ENCODE measurements around the gene ZNF253. TPM values are rescaled to one million over a fixed set of nuclear protein-coding genes. Genes with fewer than 3 reads are reported as not detected.
"Not testable (repeated sequence)": the region's sequence is repeated elsewhere in the genome, so short reads cannot be mapped to it uniquely, and the experiment has no call there.

The ZNF253 gene
- total and polyA plus RNA-seq, 4 donors, result 1.7 to 3.7 (median 2.8) TPM

GRCh38 chr19:19860756-19861390 lies 4.8 kb upstream of the ZNF253 start (continued):
- no peak for TF ChIP-seq REST (IDR thresholded peaks at IDR 0.05)
- no peak for TF ChIP-seq RXRA (IDR thresholded peaks at IDR 0.05)
- TF ChIP-seq RAD21 (IDR thresholded peaks at IDR 0.05), result no peak
- no peak for TF ChIP-seq FOXA1 (IDR thresholded peaks at IDR 0.05)
- TF ChIP-seq SP1 (IDR thresholded peaks at IDR 0.05), result no peak
- no peak for TF ChIP-seq YY1 (IDR thresholded peaks at IDR 0.05)
- no peak for TF ChIP-seq NR2F2 (IDR thresholded peaks at IDR 0.05)

GRCh38 chr19:19866611-19867248 lies 1.0 kb downstream of the ZNF253 start:
- 8% methylated on average over 23 of the region's 23 CpGs for WGBS
- Histone ChIP-seq H3K4me1 (ENCODE audit: control insufficient read depth in 4 of 4, insufficient read depth in 4 of 4, low read length in 3 of 4) (peaks cover 0 to 13% (median 6%) of the 10 kb centered on the region in 4 donors), H3K4me3 (ENCODE audit: low read depth in 1 of 3, low read length in 3 of 3) (peak overlapping the region; percentile 79 to 92 (median 91)), H3K27me3 (ENCODE audit: control insufficient read depth in 4 of 4, insufficient read depth in 4 of 4, low read length in 3 of 4) (no peaks in the 10 kb centered on the region), H3K9ac (ENCODE audit: low read depth in 1 of 2, low read length in 2 of 2) (peak overlapping the region; percentile 74 to 84), H3K9me3 (ENCODE audit: control insufficient read depth in 4 of 4, low read length in 3 of 4) (peaks cover 3 to 22% (median 9%) of the 10 kb centered on the region in 4 donors), H3K36me3 (ENCODE audit: control insufficient read depth in 4 of 4, insufficient read depth in 3 of 4, low read depth in 1 of 4, low read length in 3 of 4) (peaks cover 0 to 6% (median under 1%) of the 10 kb centered on the region in 4 donors), H3K27ac (ENCODE audit: low read depth in 1 of 2, low read length in 2 of 2) (peak overlapping the region; percentile 82 to 92)
- TF ChIP-seq FOXA1 (IDR thresholded peaks at IDR 0.05), result no peak
- TF ChIP-seq NR2F2 (IDR thresholded peaks at IDR 0.05), result peak; percentile 14
- peak; percentile 35 for DNase-seq (ENCODE audit: low spot score)

GRCh38 chr19:19870086-19870485 lies 4.4 kb downstream of the ZNF253 start:
- not testable (repeated sequence) for DNase-seq (ENCODE audit: low spot score); H3K4me3 ChIP-seq (ENCODE audit: low read depth in 1 of 3, low read length in 3 of 3); H3K27ac ChIP-seq (ENCODE audit: low read depth in 1 of 2, low read length in 2 of 2); H3K9ac ChIP-seq (ENCODE audit: low read depth in 1 of 2, low read length in 2 of 2); H3K27me3 ChIP-seq (ENCODE audit: control insufficient read depth in 4 of 4, insufficient read depth in 4 of 4, low read length in 3 of 4)
- H3K9me3 ChIP-seq (ENCODE audit: control insufficient read depth in 4 of 4, low read length in 3 of 4), result peaks cover 11 to 32% (median 14%) of the 10 kb centered on the region in 4 donors
- WGBS, result 98% methylated on average over 5 of the region's 5 CpGs
- peaks cover 0 to 13% (median 6%) of the 10 kb centered on the region in 4 donors for H3K4me1 ChIP-seq (ENCODE audit: control insufficient read depth in 4 of 4, insufficient read depth in 4 of 4, low read length in 3 of 4)
- peaks cover 2 to 16% (median 8%) of the 10 kb centered on the region in 4 donors for H3K36me3 ChIP-seq (ENCODE audit: control insufficient read depth in 4 of 4, insufficient read depth in 3 of 4, low read depth in 1 of 4, low read length in 3 of 4)

GRCh38 chr19:19871932-19872331 lies 6.2 kb downstream of the ZNF253 start:
- Histone ChIP-seq H3K4me1 (ENCODE audit: control insufficient read depth in 4 of 4, insufficient read depth in 4 of 4, low read length in 3 of 4) (peaks cover 0 to 7% (median 3%) of the 10 kb centered on the region in 4 donors), H3K4me3 (ENCODE audit: low read depth in 1 of 3, low read length in 3 of 3) (peak overlapping the region in 1 of 3 donors; percentile 54), H3K9ac (ENCODE audit: low read depth in 1 of 2, low read length in 2 of 2) (no peak overlapping the region), H3K9me3 (ENCODE audit: control insufficient read depth in 4 of 4, low read length in 3 of 4) (peaks cover 13 to 37% (median 15%) of the 10 kb centered on the region in 4 donors), H3K36me3 (ENCODE audit: control insufficient read depth in 4 of 4, insufficient read depth in 3 of 4, low read depth in 1 of 4, low read length in 3 of 4) (peaks cover 2 to 20% (median 9%) of the 10 kb centered on the region in 4 donors), H3K27ac (ENCODE audit: low read depth in 1 of 2, low read length in 2 of 2) (no peak overlapping the region), H3K27me3 (ENCODE audit: control insufficient read depth in 4 of 4, insufficient read depth in 4 of 4, low read length in 3 of 4) (no peaks in the 10 kb centered on the region)
- TF ChIP-seq HNF4A (conservative IDR thresholded peaks at IDR 0.05) (no peak), FOXA1 (IDR thresholded peaks at IDR 0.05) (no peak), REST (IDR thresholded peaks at IDR 0.05) (no peak), RAD21 (IDR thresholded peaks at IDR 0.05) (no peak), ATF3 (IDR thresholded peaks at IDR 0.05) (no peak), TAF1 (conservative IDR thresholded peaks at IDR 0.05) (no peak), YY1 (IDR thresholded peaks at IDR 0.05) (no peak), SP1 (IDR thresholded peaks at IDR 0.05) (no peak), EGR1 (IDR thresholded peaks at IDR 0.05; ENCODE audit: low read depth in 2 of 2) (no peak), RXRA (IDR thresholded peaks at IDR 0.05) (no peak), NR2F2 (IDR thresholded peaks at IDR 0.05) (no peak), CTCF (IDR thresholded peaks at IDR 0.05; ENCODE audit: low read depth, low read length, missing input control) (no peak), GABPA (IDR thresholded peaks at IDR 0.05 in 1 of 2, conservative IDR thresholded peaks at IDR 0.05 in 1 of 2) (no peak), HNF4G (IDR thresholded peaks at IDR 0.05) (no peak)
- WGBS, result 86% methylated on average over 3 of the region's 3 CpGs
- DNase-seq (ENCODE audit: low spot score), result no peak

Data from liver (tissue), 9 donors.